ENCODE results near the gene WNK4.
"Not testable (repeated sequence)": the region's sequence is repeated elsewhere in the genome, so short reads cannot be mapped to it uniquely, and the experiment has no call there.

The WNK4 gene

DNA sequence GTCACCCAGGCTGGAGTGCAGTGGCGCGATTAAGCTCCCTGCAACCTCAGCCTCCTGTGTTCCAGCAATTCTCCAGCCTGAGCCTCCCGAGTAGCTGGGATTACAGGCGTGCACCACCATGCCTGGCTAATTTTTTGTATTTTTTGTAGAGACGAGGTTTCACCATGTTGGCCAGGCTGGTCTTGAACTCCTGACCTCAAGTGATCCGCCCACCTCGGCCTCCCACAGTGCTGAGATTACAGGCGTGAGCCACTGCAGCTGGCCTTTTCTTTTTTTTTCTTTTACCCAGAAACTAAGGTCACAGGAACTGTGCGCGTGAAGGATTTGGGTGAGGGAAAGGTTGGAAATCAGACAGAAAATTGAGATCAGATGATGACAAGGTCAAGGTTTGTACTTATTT, 10.4 kb upstream of the WNK4 start:
- in situ Hi-C loops (cut with MboI; ENCODE audit: low sequenced_read_pairs): not testable (repeated sequence)

- in situ Hi-C loops (cut with MboI; ENCODE audit: low sequenced_read_pairs): no loop called here
Observed at GRCh38 chr17:42772945-42773289, 7.5 kb upstream of the WNK4 start.

- in situ Hi-C loops (cut with MboI; ENCODE audit: low sequenced_read_pairs): no loop called here
Observed at GRCh38 chr17:42773290-42774035, 6.9 kb upstream of the WNK4 start, which contains the start of gene VPS25. Gene VPS25, plus strand, starts transcription at chr17:42773449. Its CDS starts 27 bp downstream, at chr17:42773476.

GRCh38 chr17:42774066-42774745, 6.2 kb upstream of the WNK4 start:
- in situ Hi-C loops (cut with MboI; ENCODE audit: low sequenced_read_pairs): no loop called here

DNA sequence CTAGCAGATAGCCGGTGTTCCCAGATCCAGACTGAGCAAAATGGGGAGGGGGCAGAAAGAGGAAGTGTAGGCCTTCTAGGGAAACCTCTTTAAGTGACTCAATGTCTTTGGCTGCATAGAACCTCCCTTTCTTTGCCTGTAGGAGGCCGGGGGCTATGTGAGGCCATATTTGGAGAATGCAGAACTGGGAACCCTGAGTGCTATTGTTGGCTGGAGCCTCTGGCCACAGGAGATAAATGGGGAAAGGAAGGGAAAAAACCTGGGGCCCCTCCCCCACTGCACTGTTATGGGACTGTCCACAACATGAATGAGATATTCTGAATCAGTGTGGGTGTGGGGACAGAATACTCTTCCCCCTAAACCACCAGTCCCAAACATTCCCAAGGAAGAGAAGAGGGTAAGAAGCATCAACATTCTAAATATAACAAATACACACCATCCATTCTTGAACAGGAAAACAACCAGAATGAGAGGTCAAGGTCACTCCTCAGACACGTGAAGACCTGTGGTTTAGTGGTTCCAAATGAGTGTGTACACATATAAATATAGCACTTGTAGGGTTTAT, 4.8 kb upstream of the WNK4 start:
- in situ Hi-C loops (cut with MboI; ENCODE audit: low sequenced_read_pairs): no loop called here

GRCh38 chr17:42778570-42778969, 1.8 kb upstream of the WNK4 start:
- in situ Hi-C loops (cut with MboI; ENCODE audit: low sequenced_read_pairs): no loop called here

- in situ Hi-C loops (cut with MboI; ENCODE audit: low sequenced_read_pairs): no loop called here
Observed at GRCh38 chr17:42779304-42779935, 990 bp upstream of the WNK4 start.

- in situ Hi-C loops (cut with MboI; ENCODE audit: low sequenced_read_pairs): no loop called here
Observed at GRCh38 chr17:42780851-42781638, 635 bp downstream of the WNK4 start.

- in situ Hi-C loops (cut with MboI; ENCODE audit: low sequenced_read_pairs): no loop called here
Observed at GRCh38 chr17:42781639-42782165, 1.3 kb downstream of the WNK4 start.

GRCh38 chr17:42782166-42783061, 2.0 kb downstream of the WNK4 start:
- in situ Hi-C loops (cut with MboI; ENCODE audit: low sequenced_read_pairs): no loop called here

DNA sequence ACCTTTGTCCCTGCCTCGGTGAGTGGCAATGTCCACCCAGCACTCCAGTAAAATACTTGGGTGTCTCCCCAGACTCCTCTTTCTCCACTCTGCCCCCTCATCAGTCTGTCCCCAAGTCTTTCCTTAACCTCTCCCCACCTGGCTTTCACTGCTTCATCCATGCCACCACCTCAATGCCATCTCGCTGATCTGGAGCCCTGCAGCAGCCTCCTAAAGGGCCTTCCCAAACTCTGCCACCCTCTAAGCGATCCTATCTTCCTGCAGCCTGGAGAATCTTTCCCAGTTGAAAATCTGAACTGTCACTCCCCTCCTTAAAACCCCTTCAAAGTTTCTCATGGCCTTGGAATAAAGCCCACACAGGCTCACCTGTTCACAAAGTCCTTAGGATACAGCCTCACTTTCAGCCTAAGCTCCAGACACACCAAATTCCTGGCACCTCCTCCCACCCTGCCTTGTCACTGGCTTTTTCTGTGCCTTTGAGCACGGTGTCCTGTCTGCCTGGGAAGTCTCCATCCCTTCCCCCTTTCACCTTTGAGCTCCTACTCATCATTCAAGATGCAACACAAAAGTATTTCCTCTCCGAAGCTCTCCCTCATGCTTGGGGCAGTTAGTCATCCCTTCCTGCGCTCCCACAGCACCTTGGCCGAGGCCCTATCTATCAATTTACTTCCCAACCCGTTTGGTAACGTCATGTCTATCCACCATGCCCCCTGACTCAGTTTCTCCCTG, 2.8 kb downstream of the WNK4 start:
- in situ Hi-C loops (cut with MboI; ENCODE audit: low sequenced_read_pairs): no loop called here

GRCh38 chr17:42783791-42784138, 3.4 kb downstream of the WNK4 start:
- in situ Hi-C loops (cut with MboI; ENCODE audit: low sequenced_read_pairs): no loop called here

DNA sequence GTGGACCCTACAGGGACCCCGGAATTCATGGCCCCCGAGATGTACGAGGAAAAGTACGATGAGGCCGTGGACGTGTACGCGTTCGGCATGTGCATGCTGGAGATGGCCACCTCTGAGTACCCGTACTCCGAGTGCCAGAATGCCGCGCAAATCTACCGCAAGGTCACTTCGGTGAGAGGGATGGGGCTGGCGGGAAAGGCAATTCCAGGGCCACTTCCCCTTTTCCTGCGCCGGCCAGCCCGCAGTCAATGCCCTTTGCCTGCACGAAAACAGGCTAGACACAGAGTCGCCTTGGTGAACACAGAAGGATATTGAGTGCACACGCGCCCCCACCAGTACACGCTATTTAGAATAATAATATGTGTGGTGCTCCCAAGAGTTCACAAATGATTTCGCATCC, 4.0 kb downstream of the WNK4 start:
- in situ Hi-C loops (cut with MboI; ENCODE audit: low sequenced_read_pairs): no loop called here

DNA sequence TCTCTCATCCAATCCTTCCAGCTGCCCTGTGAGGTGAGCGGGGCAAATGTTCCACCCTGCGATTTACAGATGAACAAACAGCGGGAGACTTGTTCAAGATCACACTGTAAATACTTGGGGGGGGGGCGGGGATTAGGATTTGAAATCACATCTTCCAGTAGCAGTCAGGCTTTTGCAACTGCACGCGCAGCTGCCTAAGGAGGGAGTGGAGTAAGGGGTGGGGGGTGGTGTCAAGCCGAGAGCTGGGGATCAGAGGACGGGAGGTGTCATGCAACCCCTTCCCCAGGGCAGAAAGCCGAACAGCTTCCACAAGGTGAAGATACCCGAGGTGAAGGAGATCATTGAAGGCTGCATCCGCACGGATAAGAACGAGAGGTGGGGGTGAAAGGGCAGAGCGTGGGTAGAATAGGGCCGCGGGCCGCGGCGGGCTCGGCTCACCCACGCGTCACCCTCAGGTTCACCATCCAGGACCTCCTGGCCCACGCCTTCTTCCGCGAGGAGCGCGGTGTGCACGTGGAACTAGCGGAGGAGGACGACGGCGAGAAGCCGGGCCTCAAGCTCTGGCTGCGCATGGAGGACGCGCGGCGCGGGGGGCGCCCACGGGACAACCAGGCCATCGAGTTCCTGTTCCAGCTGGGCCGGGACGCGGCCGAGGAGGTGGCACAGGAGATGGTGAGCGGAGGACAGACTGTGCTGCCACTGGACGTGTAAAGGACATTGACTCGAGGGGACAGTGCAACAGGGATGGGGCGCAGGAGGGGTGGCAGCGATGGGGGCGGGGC, 4.6 kb downstream of the WNK4 start:
- in situ Hi-C loops (cut with MboI; ENCODE audit: low sequenced_read_pairs): no loop called here

GRCh38 chr17:42787266-42787665, 6.9 kb downstream of the WNK4 start:
- in situ Hi-C loops (cut with MboI; ENCODE audit: low sequenced_read_pairs): no loop called here

DNA sequence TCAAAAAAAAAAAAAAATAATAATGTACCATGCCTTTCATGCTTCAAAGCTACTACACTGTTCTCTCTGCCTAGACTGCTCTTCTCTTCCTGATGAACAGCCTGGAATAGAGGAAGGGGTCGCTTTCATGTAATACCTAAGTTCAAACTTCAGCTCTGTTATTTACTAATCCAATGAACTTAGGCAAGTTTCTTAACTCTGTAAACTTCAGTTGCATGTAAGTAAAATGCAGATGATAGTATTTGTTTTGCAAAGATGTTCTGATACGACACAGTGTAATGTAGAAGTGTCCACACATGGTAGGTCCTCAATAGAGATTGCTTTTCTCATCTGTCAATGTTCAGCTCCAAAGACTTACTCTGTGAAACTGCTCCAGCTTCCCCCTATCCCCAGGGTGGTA, 11.5 kb downstream of the WNK4 start:
- in situ Hi-C loops (cut with MboI; ENCODE audit: low sequenced_read_pairs): no loop called here

- in situ Hi-C loops (cut with MboI; ENCODE audit: low sequenced_read_pairs): no loop called here
Observed at GRCh38 chr17:42792545-42792944, 12.1 kb downstream of the WNK4 start.

DNA sequence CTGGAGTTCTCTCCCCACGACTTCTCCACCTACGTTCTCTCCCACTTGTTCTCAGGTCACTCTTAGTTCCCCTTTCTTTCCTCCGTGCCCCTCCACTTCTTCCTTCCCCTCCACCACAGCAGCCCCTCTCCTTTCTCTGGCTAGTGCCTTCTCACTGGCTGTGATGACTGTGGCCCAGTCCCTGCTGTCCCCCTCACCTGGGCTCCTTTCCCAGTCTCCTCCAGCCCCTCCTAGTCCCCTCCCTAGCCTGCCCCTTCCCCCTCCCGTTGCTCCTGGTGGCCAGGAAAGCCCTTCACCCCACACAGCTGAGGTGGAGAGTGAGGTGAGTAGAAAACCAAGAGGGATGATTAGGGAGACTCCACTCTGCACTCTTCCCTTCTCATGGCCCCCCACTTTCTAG, 14.7 kb downstream of the WNK4 start:
- in situ Hi-C loops (cut with MboI; ENCODE audit: low sequenced_read_pairs): no loop called here
